COLO668 (cell line): ENCODE data around the gene DUS1L.
A peak's percentile ranks its signal among the peaks of the same experiment; 100 is the strongest.

ENCODE experiments used
- DNase-seq: peaks from one replicate; lab custom pipeline; 2025; ENCODE audit not compliant: unreplicated experiment; lab: John Stamatoyannopoulos, UW

DUS1L gene

GRCh38 chr17:82029391-82029790 is 36.2 kb downstream of the DUS1L start:
- no peak for DNase-seq

GRCh38 chr17:82028966-82029365 is 36.6 kb downstream of the DUS1L start:
- DNase-seq = no peak

GRCh38 chr17:82028246-82028645 is 37.4 kb downstream of the DUS1L start:
- no peak for DNase-seq

GRCh38 chr17:82025401-82026107 is 40.0 kb downstream of the DUS1L start:
- no peak for DNase-seq

- DNase-seq = no peak
These were observed 40.7 kb downstream of the DUS1L start for GRCh38 chr17:82024859-82025258.

- DNase-seq = peak; percentile 43
These were observed 42.0 kb downstream of the DUS1L start for GRCh38 chr17:82023447-82024241.

GRCh38 chr17:82022981-82023446 is 42.6 kb downstream of the DUS1L start, which contains the start of gene LRRC45:
Gene LRRC45, plus strand, starts transcription at chr17:82023305. Its CDS starts 339 bp downstream, at chr17:82023644.
- DNase-seq = peak; percentile 99

- peak; percentile 28 for DNase-seq
These were observed 43.2 kb downstream of the DUS1L start, which contains the start of gene CENPX for GRCh38 chr17:82022310-82022980. Gene CENPX, minus strand, starts transcription at chr17:82022878. Its CDS starts 17 bp downstream, at chr17:82022861.

GRCh38 chr17:82021900-82022309 is 43.7 kb downstream of the DUS1L start:
- DNase-seq = peak; percentile 28

- peak; percentile 64 for DNase-seq
These were observed 44.3 kb downstream of the DUS1L start for GRCh38 chr17:82021107-82021899.

GRCh38 chr17:82020572-82021106 is 45.0 kb downstream of the DUS1L start:
- DNase-seq = no peak

GRCh38 chr17:82019690-82020571 is 45.7 kb downstream of the DUS1L start:
- peak; percentile 45 for DNase-seq

- no peak for DNase-seq
These were observed 46.5 kb downstream of the DUS1L start for GRCh38 chr17:82018989-82019689.

- peak; percentile 57 for DNase-seq
These were observed 47.2 kb downstream of the DUS1L start for GRCh38 chr17:82018152-82018988.

GRCh38 chr17:82017612-82018151 is 47.9 kb downstream of the DUS1L start:
- no peak for DNase-seq

- DNase-seq = no peak
These were observed 48.6 kb downstream of the DUS1L start for GRCh38 chr17:82016875-82017459.
